ENCODE data around the gene DLG2.

Gene DLG2

DNA sequence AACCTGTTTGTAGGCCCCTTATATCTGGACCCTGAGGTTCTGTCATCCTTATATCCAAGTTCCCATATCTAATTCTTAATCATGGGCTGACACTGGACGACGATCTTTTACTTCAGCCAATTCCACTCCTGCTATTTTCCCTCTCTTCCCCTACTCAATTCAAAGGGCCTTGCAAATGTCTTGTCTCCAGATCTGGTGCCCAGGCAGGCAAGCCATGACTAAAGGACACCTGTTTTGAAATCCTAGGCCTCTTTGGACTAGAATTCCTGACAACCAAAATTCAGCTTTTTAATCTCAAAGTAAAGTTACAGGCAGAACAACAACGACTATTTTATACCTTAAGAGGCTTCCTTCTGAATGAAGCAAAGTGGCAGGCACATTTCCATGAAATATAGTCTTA, 963.4 kb downstream of the DLG2 start:
- no peak for DNase-seq (ENCODE audit: low read depth in 2 of 2)

- no peak for DNase-seq (ENCODE audit: low read depth in 2 of 2)
Observed at GRCh38 chr11:84660257-84660977, 966.7 kb downstream of the DLG2 start.

GRCh38 chr11:84655712-84656111, 971.4 kb downstream of the DLG2 start:
- DNase-seq (ENCODE audit: low read depth in 2 of 2): no peak

GRCh38 chr11:84648471-84648870, 978.7 kb downstream of the DLG2 start:
- DNase-seq (ENCODE audit: low read depth in 2 of 2): no peak

DNA sequence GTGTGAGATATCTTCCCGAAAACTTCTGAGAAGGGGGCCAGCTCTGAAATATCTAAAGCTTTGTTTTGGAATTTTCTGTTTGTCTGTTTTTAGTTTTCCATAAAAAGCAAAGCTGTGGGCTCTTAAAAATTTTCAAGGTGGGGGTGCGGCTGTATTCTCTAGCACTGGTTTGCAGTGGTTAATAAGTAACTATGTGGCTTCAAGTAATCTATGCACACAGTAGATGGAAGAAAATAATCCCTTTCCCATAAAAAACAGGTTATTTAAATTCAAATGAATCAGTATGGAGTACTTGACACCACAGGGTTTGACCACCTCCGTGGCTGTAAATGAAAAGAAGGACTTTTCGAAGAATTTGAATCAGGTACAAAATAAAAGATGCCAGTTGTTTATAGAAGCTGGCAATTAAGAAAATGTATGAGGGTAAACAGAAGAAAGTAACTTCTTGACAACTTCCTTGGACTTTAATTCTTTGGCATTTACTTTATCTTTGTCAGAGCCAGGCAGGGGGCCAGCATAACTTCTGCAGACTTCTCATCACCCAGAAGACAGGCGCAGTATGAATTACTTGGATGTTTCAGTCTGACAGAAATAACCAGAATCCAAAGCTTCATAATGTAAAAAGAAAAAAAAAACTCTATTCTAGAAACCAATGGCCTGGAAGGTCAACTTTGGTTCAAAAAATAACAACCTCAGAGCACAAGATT, 981.0 kb downstream of the DLG2 start:
- DNase-seq (ENCODE audit: low read depth in 2 of 2): no peak

DNA sequence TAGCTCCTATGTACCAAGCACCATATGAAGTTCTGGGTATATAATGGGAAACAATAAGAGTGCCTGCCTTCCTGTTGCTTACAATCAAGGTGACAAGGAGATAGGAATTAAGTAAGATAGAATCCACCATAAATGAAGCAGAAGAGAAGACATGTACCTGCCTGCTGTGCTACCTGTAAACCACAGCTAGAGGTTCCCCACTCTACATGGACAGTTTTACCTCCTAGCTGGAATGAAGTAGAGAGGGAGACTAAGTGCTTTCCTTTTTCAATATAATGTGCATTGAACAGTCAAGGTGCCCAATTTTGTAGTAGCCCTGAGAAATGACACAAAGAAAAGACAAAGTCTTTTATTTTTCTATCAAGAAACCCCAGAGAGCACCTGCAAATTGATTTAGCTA, 984.6 kb downstream of the DLG2 start:
- DNase-seq (ENCODE audit: low read depth in 2 of 2): no peak

- no peak for DNase-seq (ENCODE audit: low read depth in 2 of 2)
Observed at GRCh38 chr11:84634309-84634708, 992.8 kb downstream of the DLG2 start.

DNA sequence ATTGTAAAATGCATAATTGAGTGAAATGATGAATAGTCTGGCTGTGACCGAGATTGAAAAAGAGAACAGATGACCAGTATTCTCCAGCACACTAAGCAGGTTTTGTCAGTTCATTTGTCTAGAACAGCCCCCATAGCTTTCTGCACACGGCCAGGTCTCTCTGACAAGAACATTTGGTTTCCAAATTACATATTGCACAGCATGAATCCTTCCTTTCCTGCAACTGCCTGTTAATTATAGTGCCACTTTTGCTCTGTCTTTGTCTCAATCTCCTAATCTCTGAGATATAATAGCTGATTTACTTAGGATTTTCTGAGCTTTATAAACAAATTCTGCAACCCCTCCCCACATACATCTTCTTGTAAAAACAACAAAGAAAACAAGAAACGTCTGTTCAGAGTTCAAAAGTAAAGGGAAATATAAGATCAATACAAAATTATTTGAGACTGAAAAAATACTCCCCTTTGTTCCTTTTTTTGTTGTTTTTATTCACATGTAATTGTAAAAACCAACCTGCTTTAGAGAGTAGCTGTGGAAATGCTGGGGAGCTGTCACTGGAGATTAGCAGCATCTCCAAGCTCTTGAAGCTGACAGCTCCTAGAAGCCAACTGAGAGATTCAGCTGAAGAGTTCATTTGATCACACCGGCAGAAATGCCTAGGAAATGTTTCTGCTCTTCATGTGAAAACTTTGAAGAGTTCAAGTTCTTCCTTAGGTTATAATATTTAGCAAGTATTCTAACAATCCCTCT, 998.1 kb downstream of the DLG2 start:
- no peak for DNase-seq (ENCODE audit: low read depth in 2 of 2)

DNA sequence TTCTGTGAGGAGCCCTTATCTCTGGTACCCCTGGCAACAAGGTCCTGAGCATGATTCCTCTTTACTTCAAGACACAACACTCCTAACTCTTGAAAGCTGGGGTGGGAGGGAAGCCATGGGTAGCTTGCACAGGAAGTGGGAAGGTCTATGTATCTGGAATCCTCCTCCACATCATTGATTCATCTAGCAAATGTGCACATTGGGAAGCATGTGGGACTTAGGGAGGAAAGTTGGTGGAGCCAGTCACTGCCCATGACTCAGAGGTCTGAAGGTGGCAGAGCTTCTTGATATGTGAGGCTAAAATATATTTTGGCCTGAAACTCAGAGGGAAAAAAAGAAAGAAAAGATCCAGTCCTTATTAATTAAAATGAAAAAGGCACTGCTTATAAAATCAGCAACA, 1000.9 kb downstream of the DLG2 start:
- no peak for DNase-seq (ENCODE audit: low read depth in 2 of 2)

DNA sequence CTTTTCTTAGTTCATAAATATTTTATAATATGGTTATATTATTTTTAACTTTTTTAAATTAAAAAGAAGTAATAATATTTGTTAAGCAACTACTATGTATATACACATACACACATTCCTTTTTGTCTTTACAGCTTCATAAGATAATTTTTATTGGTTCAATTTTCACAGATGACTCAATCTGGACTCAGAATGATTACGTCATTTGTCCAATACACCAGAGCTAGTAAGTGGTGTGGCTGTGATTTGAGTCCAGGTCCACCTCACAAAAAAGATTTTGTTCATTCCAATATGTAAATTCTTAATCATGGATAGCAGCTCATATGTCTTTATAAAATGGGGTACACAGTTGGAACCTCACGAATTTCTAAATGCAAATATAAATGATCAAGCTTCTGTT, 1014.5 kb downstream of the DLG2 start:
- DNase-seq (ENCODE audit: low read depth in 2 of 2): no peak

DNA sequence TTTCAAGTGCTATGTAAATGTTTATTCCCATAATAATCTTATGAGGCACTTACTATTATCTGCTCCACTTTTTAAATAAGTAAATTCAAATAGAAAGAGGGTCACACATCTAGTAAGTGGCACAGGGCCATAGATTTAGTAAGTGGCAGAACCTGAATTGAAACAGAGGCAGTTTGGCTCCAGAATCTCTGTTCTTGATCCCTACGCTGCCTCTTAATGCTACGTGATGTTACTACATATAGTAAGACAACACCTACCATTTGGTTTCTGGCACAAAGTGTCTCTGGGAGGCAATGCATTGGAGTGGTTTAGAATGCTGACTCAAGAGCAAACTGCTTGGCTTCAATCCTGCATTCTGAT, 1018.3 kb downstream of the DLG2 start:
- no peak for DNase-seq (ENCODE audit: low read depth in 2 of 2)

DNA sequence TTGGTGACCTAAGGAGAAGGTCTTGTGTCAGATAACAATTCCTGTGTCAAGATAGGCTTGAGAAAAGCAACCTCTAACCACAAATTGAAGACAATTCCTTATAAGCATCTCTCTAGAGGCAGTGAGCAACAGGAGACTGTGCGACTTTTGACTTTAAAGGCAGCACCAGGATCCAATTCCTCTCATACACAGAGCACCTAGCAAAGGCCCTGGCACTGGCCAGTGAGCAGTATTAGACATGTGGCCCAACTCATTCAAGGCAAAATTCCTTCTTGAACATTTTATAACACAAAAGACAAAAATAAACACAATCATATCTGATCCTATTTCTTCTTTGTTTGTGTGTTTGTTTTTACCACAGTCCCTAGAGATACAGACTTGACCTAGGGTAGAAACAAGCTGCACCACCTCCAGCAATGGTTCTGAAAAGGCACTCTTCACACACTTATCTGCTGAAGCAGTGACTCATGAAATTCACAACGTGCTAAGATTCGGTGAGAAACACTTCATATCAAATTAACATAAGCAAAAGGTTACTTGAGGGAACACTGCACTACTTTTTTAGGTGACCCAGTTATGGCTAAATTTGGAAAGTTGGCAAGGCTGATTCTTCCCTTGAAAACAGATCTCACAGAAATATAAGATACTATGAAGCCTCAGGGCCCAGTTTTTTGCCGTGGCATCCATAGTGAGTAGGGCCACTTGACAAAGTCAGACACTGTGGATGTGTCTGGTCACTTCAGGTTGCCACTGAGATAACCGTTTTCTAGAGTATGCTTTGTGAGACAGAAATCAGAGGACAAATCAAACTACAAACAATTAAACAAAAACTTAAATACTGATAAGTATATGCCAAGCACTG, 1018.9 kb downstream of the DLG2 start:
- no peak for DNase-seq (ENCODE audit: low read depth in 2 of 2)

GRCh38 chr11:84594602-84595001, 1032.5 kb downstream of the DLG2 start:
- no peak for DNase-seq (ENCODE audit: low read depth in 2 of 2)

- no peak for DNase-seq (ENCODE audit: low read depth in 2 of 2)
Observed at GRCh38 chr11:84590106-84590505, 1037.0 kb downstream of the DLG2 start.

DNA sequence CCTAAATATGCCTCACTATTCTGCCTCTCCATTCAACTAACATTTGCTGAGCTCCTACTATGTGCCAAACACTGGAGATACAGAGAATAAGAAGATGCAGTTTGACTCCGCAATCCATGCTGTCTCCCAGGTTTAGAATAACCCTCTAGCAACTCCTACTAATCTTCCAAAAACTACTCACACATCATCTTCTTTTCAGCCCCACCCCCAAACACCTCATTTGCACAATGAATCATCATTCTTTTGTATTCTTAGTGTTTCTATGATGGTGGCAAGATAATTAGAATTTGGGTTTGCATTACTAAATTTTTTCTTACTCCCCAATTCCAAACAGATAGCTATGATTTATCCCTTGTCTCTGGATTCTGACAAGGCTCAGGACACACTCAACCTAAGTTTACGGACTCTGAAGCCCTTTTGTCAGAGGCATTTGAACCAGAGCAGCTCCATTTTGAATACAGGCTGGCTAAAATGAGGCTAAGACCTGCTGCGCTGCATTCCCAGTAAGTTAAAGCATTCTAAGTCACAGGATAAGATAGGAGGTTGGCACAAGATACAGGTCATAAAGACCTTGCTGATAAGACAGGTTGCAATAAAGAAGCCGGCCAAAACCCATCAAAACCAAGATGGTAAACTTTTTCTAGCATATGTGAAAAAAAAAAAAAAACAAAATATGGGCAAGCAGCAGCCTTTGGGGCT, 1038.9 kb downstream of the DLG2 start:
- DNase-seq (ENCODE audit: low read depth in 2 of 2): no peak

GRCh38 chr11:84583106-84583505, 1044.0 kb downstream of the DLG2 start:
- DNase-seq (ENCODE audit: low read depth in 2 of 2): no peak

GRCh38 chr11:84581083-84581482, 1046.1 kb downstream of the DLG2 start:
- DNase-seq (ENCODE audit: low read depth in 2 of 2): no peak

DNA sequence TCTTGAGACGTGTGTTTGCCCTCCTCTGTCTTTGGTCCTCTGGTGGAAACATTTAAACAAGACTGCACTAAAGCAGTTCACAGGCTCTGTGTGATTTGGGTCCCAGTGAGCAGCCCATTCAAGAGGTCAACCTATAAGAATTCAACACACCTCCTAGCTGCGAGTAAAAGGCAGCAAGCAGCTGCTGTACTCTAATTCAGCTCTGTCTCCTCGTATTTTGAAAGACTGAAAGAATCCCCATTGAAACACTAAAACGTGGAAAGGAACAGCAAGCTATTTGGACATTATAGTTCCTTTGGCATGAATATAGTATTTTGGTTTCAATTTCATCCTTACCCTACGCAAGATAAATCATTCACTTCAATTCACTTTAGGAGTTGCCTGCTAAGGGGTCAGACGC, 1046.7 kb downstream of the DLG2 start:
- DNase-seq (ENCODE audit: low read depth in 2 of 2): no peak

GRCh38 chr11:84573868-84574267, 1053.3 kb downstream of the DLG2 start:
- DNase-seq (ENCODE audit: low read depth in 2 of 2): no peak

- no peak for DNase-seq (ENCODE audit: low read depth in 2 of 2)
Observed at GRCh38 chr11:84566671-84567070, 1060.5 kb downstream of the DLG2 start.

DNA sequence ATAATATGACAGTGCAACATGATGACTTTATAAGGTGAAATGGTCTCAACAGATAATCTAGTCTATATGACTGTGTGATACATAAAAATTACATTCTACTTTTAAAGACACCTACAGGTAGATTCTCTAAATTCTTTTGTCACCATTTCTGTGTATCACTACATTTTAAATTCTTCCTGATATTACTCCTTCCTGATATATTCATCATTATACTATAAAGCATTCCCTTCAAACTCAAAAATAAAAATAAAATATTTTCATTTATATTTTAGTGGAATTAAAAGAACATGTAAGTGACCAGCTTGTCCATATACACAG, 1062.3 kb downstream of the DLG2 start:
- DNase-seq (ENCODE audit: low read depth in 2 of 2): no peak

Data from activated CD4-positive, alpha-beta T cell treated with anti-CD3 and anti-CD28 coated beads for 24 hours (primary cell).